IMR-90 (cell line): ENCODE results near the gene RPL18. TPM values are rescaled to one million over a fixed set of nuclear protein-coding genes. Genes with fewer than 3 reads are reported as not detected.

Source experiments
- ATAC-seq: fragments of 200-7000 bp; cut with Tn5 transposase; 2 replicates; pipeline ENCODE4 v1.9.1; 2020; ENCODE audit warnings: low read depth, mild to moderate bottlenecking, moderate library complexity
- BruUV-seq: library from RNA; stranded (reverse); fragments of 400-500 nt; replicated peaks from 2 replicates; lab custom pipeline; 2021; lab: Mats Ljungman, UMichigan
- CTCF ChIA-PET: fragments of 300-600 bp; formaldehyde crosslinking; extraction: SDS; loops from one replicate; lab custom pipeline; 2021; ENCODE audit warnings: antibody characterized with exemption; lab: Yijun Ruan, JAX
- POLR2A ChIA-PET: fragments of 300-600 bp; sonication (Branson Sonifier 250); formaldehyde crosslinking; loops from one replicate; lab custom pipeline; 2022; ENCODE audit warnings: antibody characterized with exemption; ENCODE audit not compliant: unreplicated experiment; lab: Charles Lee
- DNase-seq: peaks from one replicate; pipeline ENCODE4 v3.0.0; 2013
- H2AFZ ChIP-seq: replicated peaks from 2 replicates; pipeline ENCODE3; 2013; ENCODE audit warnings: low read length, mild to moderate bottlenecking; ENCODE audit not compliant: poor library complexity
- H2AK5ac ChIP-seq: 2 replicates; pipeline ENCODE4 v1.6.1; 2013; ENCODE audit warnings: low read depth, low read length, inconsistent platforms
- H2AK9ac ChIP-seq: replicated peaks from 2 replicates; pipeline ENCODE3; 2013; ENCODE audit warnings: mild to moderate bottlenecking, low read depth, low read length, moderate library complexity; ENCODE audit not compliant: poor library complexity
- H2BK120ac ChIP-seq: 2 replicates; pipeline ENCODE4 v1.6.1; 2013; ENCODE audit warnings: low read depth, low read length, inconsistent platforms
- H2BK15ac ChIP-seq: 3 replicates; pipeline ENCODE4 v1.6.1; 2013; ENCODE audit warnings: low read depth, low read length, inconsistent platforms
- H2BK20ac ChIP-seq: 2 replicates; pipeline ENCODE4 v1.6.1; 2013; ENCODE audit warnings: low read depth, mild to moderate bottlenecking, inconsistent platforms, low read length, moderate library complexity
- H2BK5ac ChIP-seq: 2 replicates; pipeline ENCODE4 v1.6.1; 2013; ENCODE audit warnings: mild to moderate bottlenecking, low read depth, low read length, inconsistent platforms; ENCODE audit not compliant: poor library complexity, severe bottlenecking
- H3K14ac ChIP-seq: replicated peaks from 2 replicates; pipeline ENCODE4 v1.6.1; 2013; ENCODE audit warnings: low read depth, low read length, inconsistent platforms
- H3K18ac ChIP-seq: 2 replicates; pipeline ENCODE4 v1.6.1; 2013; ENCODE audit warnings: low read depth, low read length, control low read depth
- H3K23ac ChIP-seq: 2 replicates; pipeline ENCODE4 v1.6.1; 2013; ENCODE audit warnings: low read depth, low read length, inconsistent platforms
- H3K27ac ChIP-seq: 2 replicates; pipeline ENCODE4 v1.5.1; 2013; ENCODE audit warnings: mild to moderate bottlenecking, control low read depth, low read length; ENCODE audit not compliant: insufficient read depth
- H3K27me3 ChIP-seq: 2 replicates; pipeline ENCODE4 v1.6.1; 2013; ENCODE audit warnings: low read length; ENCODE audit not compliant: control insufficient read depth, insufficient read depth
- H3K36me3 ChIP-seq: 2 replicates; pipeline ENCODE4 v1.6.1; 2013; ENCODE audit warnings: low read length, mixed read lengths; ENCODE audit not compliant: control insufficient read depth, insufficient read depth
- H3K4ac ChIP-seq: 2 replicates; pipeline ENCODE4 v1.6.1; 2013; ENCODE audit warnings: low read depth, low read length, inconsistent platforms
- H3K4me1 ChIP-seq: 2 replicates; pipeline ENCODE4 v1.6.1; 2013; ENCODE audit warnings: low read length, mixed read lengths; ENCODE audit not compliant: control insufficient read depth, insufficient read depth
- H3K4me2 ChIP-seq: 2 replicates; pipeline ENCODE4 v1.6.1; 2013; ENCODE audit warnings: low read depth, mild to moderate bottlenecking, control low read depth, low read length, moderate library complexity
- H3K4me3 ChIP-seq: 2 replicates; pipeline ENCODE4 v1.5.1; 2013; ENCODE audit warnings: low read depth, mild to moderate bottlenecking, control low read depth, low read length, moderate library complexity; ENCODE audit not compliant: insufficient read depth
- H3K56ac ChIP-seq: 2 replicates; pipeline ENCODE4 v1.6.1; 2013; ENCODE audit warnings: low read length, inconsistent platforms; ENCODE audit not compliant: insufficient read depth; ENCODE audit errors: extremely low read depth
- H3K79me1 ChIP-seq, 2 experiments: 2 replicates each; pipeline ENCODE4 v1.6.1; 2013; ENCODE audit warnings: low read length in 2 of 2, inconsistent platforms in 1 of 2, low read depth in 1 of 2
- H3K9ac ChIP-seq: 2 replicates; pipeline ENCODE4 v1.6.1; 2013; ENCODE audit warnings: low read depth, low read length, control low read depth
- H3K9me1 ChIP-seq: 2 replicates; pipeline ENCODE4 v1.6.1; 2013; ENCODE audit warnings: low read length, inconsistent platforms; ENCODE audit not compliant: insufficient read depth
- H3K9me3 ChIP-seq: 2 replicates; pipeline ENCODE4 v1.6.1; 2013; ENCODE audit warnings: low read length; ENCODE audit not compliant: control insufficient read depth, insufficient read depth
- H4K20me1 ChIP-seq: 2 replicates; pipeline ENCODE4 v1.6.1; 2013; ENCODE audit warnings: low read length, inconsistent platforms; ENCODE audit not compliant: insufficient read depth
- H4K5ac ChIP-seq: 2 replicates; pipeline ENCODE4 v1.6.1; 2013; ENCODE audit warnings: mild to moderate bottlenecking, low read depth, low read length, control low read depth
- H4K8ac ChIP-seq, 2 experiments: 2 replicates each; pipeline ENCODE4 v1.6.1; 2013; ENCODE audit warnings: low read depth in 2 of 2, low read length in 2 of 2, control low read depth in 1 of 2, inconsistent platforms in 1 of 2
- H4K91ac ChIP-seq: 2 replicates; pipeline ENCODE4 v1.6.1; 2013; ENCODE audit warnings: low read depth, low read length, inconsistent platforms; ENCODE audit not compliant: insufficient read depth
- BHLHE40 ChIP-seq: fragments of 150-350 bp; IDR thresholded peaks from 2 replicates; pipeline ENCODE4 v1.6.1; 2016; ENCODE audit warnings: mild to moderate bottlenecking, low read depth, low read length
- CEBPB ChIP-seq: IDR thresholded peaks from 2 replicates; pipeline ENCODE4 v1.6.1; 2012; ENCODE audit warnings: low read depth, low read length, improper control_type of control experiment
- CHD1 ChIP-seq: IDR thresholded peaks from 2 replicates; pipeline ENCODE4 v1.6.1; 2012; ENCODE audit warnings: low read depth, low read length, improper control_type of control experiment
- FOS ChIP-seq: fragments of 150-350 bp; IDR thresholded peaks from 2 replicates; pipeline ENCODE4 v1.6.1; 2016; ENCODE audit warnings: low read depth, low read length
- MAFK ChIP-seq: IDR thresholded peaks from 2 replicates; pipeline ENCODE4 v1.6.1; 2012; ENCODE audit warnings: low read depth, low read length, improper control_type of control experiment
- MAZ ChIP-seq: IDR thresholded peaks from 2 replicates; pipeline ENCODE4 v1.6.1; 2012; ENCODE audit warnings: low read depth, mild to moderate bottlenecking, low read length, improper control_type of control experiment, moderate library complexity, borderline replicate concordance
- MXI1 ChIP-seq: IDR thresholded peaks from 2 replicates; pipeline ENCODE4 v1.6.1; 2012; ENCODE audit warnings: low read depth, mild to moderate bottlenecking, low read length, moderate library complexity, borderline replicate concordance
- POLR2A ChIP-seq: IDR thresholded peaks from 2 replicates; pipeline ENCODE4 v1.6.1; 2012; ENCODE audit warnings: mild to moderate bottlenecking, low read depth, low read length
- RAD21 ChIP-seq: IDR thresholded peaks from 2 replicates; pipeline ENCODE4 v1.6.1; 2012; ENCODE audit warnings: low read length, improper control_type of control experiment
- RCOR1 ChIP-seq: IDR thresholded peaks from 2 replicates; pipeline ENCODE4 v1.6.1; 2012; ENCODE audit warnings: mild to moderate bottlenecking, low read length, improper control_type of control experiment; ENCODE audit not compliant: insufficient replicate concordance
- RFX5 ChIP-seq: IDR thresholded peaks from 2 replicates; pipeline ENCODE4 v1.8.0; 2012; ENCODE audit warnings: low read depth, mild to moderate bottlenecking, low read length, moderate library complexity
- SMC3 ChIP-seq: fragments of 150-350 bp; IDR thresholded peaks from 2 replicates; pipeline ENCODE4 v1.6.1; 2016; ENCODE audit warnings: low read depth, mild to moderate bottlenecking, antibody characterized with exemption, low read length, moderate library complexity
- WGBS, 2 experiments: methylation state at CpG; one replicate each; pipeline versions ENCODE4 v1.1.5 to v1.1.7; 2013; ENCODE audit warnings: missing lambda C conversion rate in 2 of 2; ENCODE audit not compliant: insufficient read length in 1 of 2; ENCODE audit errors: extremely low coverage in 2 of 2; 5-methylcytosine and 5-hydroxymethylcytosine counted together
- dilution Hi-C: fragments of 300-500 bp; cut with HindIII; formaldehyde crosslinking; loops from one replicate; pipeline ENCODE4 v1.14.3; 2018; ENCODE audit warnings: low sequenced_read_pairs; ENCODE audit not compliant: unreplicated experiment
- in situ Hi-C: fragments of 300-500 bp; cut with MboI; formaldehyde crosslinking; loops from 3 replicates; pipeline ENCODE4 v1.14.3; 2019; ENCODE audit warnings: low sequenced_read_pairs, inconsistent platforms, mixed read lengths
- intact Hi-C: fragments of 100-400 bp; cut with micrococcal nuclease; formaldehyde crosslinking; loops from 2 replicates; pipeline ENCODE4 v1.10.0; 2022
- polyA plus RNA-seq, 3 experiments: library from polyadenylated mRNA; depleted of rRNA; stranded (reverse); fragments of >200 nt; gene quantifications; 2 replicates each; pipeline ENCODE4 v1.2.3, GENCODE V29; 2012; ENCODE audit warnings: low replicate concordance in 1 of 3
- total RNA-seq: library from RNA; depleted of rRNA; stranded (reverse); fragments of >200 nt; gene quantifications from 2 replicates; pipeline ENCODE4 v1.2.3, GENCODE V29; 2012
- TF ChIP-seq, protein P1 (sequence below): conservative IDR thresholded peaks from 2 replicates; pipeline ENCODE4 v1.5.1; 2012; ENCODE audit warnings: mild to moderate bottlenecking, low read depth, low read length, improper control_type of control experiment
- TF ChIP-seq, protein P2 (sequence below): fragments of 150-350 bp; IDR thresholded peaks from 2 replicates; pipeline ENCODE4 v1.6.1; 2017; ENCODE audit warnings: mild to moderate bottlenecking, antibody characterized with exemption, low read length, low read depth
- TF ChIP-seq, protein P3 (sequence below): fragments of 150-350 bp; IDR thresholded peaks from 2 replicates; pipeline ENCODE4 v1.6.1; 2016; ENCODE audit warnings: low read depth, mild to moderate bottlenecking, low read length, moderate library complexity, borderline replicate concordance

Gene RPL18
- total and polyA plus RNA-seq, 2 of the 4 experiments (the other 2 are of a cell fraction), result 1,909 to 2,254 TPM

GRCh38 chr19:48651683-48652048 is 32.7 kb upstream of the RPL18 start:
- H3K4me2 ChIP-seq, result no peak overlapping the region
- H3K79me1 ChIP-seq, result no peaks in the 10 kb centered on the region
- H4K91ac ChIP-seq, result no peak overlapping the region
- H3K4ac ChIP-seq, result no peak overlapping the region
- peaks cover under 1% of the 10 kb centered on the region for H3K4me1 ChIP-seq
- 86% methylated on average over 1 of the region's 5 CpGs; no CpG with 5 or more reads in 1 of the 2 experiments for WGBS, 2 experiments
- no peak overlapping the region for H4K8ac ChIP-seq
- H2BK20ac ChIP-seq, result no peak overlapping the region
- no peak overlapping the region for H2BK5ac ChIP-seq
- ATAC-seq, result no peak
- H2BK15ac ChIP-seq, result no peak overlapping the region
- no peak overlapping the region for H4K5ac ChIP-seq
- H2BK120ac ChIP-seq, result no peak overlapping the region
- POLR2A ChIA-PET, result no interaction called here
- in situ Hi-C loops (no loop called here), intact Hi-C loops (no loop called here), dilution Hi-C loops (no loop called here)
- no peak overlapping the region for H2AK5ac ChIP-seq
- CTCF ChIA-PET, result no interaction called here
- TF ChIP-seq, protein P1, sequence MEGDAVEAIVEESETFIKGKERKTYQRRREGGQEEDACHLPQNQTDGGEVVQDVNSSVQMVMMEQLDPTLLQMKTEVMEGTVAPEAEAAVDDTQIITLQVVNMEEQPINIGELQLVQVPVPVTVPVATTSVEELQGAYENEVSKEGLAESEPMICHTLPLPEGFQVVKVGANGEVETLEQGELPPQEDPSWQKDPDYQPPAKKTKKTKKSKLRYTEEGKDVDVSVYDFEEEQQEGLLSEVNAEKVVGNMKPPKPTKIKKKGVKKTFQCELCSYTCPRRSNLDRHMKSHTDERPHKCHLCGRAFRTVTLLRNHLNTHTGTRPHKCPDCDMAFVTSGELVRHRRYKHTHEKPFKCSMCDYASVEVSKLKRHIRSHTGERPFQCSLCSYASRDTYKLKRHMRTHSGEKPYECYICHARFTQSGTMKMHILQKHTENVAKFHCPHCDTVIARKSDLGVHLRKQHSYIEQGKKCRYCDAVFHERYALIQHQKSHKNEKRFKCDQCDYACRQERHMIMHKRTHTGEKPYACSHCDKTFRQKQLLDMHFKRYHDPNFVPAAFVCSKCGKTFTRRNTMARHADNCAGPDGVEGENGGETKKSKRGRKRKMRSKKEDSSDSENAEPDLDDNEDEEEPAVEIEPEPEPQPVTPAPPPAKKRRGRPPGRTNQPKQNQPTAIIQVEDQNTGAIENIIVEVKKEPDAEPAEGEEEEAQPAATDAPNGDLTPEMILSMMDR, result no peak
- TF ChIP-seq CHD1 (no peak), POLR2A (no peak), SMC3 (no peak), MXI1 (no peak), RAD21 (no peak), BHLHE40 (no peak), MAFK (no peak), MAZ (no peak), RFX5 (no peak), RCOR1 (no peak), CEBPB (no peak), FOS (no peak)
- TF ChIP-seq, protein P2, sequence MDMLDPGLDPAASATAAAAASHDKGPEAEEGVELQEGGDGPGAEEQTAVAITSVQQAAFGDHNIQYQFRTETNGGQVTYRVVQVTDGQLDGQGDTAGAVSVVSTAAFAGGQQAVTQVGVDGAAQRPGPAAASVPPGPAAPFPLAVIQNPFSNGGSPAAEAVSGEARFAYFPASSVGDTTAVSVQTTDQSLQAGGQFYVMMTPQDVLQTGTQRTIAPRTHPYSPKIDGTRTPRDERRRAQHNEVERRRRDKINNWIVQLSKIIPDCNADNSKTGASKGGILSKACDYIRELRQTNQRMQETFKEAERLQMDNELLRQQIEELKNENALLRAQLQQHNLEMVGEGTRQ, result no peak
- TF ChIP-seq, protein P3, sequence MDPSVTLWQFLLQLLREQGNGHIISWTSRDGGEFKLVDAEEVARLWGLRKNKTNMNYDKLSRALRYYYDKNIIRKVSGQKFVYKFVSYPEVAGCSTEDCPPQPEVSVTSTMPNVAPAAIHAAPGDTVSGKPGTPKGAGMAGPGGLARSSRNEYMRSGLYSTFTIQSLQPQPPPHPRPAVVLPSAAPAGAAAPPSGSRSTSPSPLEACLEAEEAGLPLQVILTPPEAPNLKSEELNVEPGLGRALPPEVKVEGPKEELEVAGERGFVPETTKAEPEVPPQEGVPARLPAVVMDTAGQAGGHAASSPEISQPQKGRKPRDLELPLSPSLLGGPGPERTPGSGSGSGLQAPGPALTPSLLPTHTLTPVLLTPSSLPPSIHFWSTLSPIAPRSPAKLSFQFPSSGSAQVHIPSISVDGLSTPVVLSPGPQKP, result no peak
- DNase-seq, result no peak
- H3K9me3 ChIP-seq, result peaks cover 3% of the 10 kb centered on the region; the same call in 1 of the 2 replicates
- H4K20me1 ChIP-seq, result no peaks in the 10 kb centered on the region
- no peaks in the 10 kb centered on the region; the same call in 1 of the 2 replicates for H3K9me1 ChIP-seq
- BruUV-seq, result no TSS peak
- H2AFZ ChIP-seq, result peak overlapping the region; percentile 43
- H3K27me3 ChIP-seq, result peaks cover 4% of the 10 kb centered on the region; the same call in 1 of the 2 replicates
- H3K4me3 ChIP-seq, result no peak overlapping the region
- no peak overlapping the region for H3K18ac ChIP-seq
- H2AK9ac ChIP-seq, result no peak overlapping the region
- no peak overlapping the region for H3K14ac ChIP-seq
- H3K23ac ChIP-seq, result no peak overlapping the region
- no peak overlapping the region for H3K56ac ChIP-seq
- no peaks in the 10 kb centered on the region for H3K36me3 ChIP-seq
- H3K27ac ChIP-seq, result no peak overlapping the region
- H3K9ac ChIP-seq, result no peak overlapping the region
